Measurements from ENCODE around the gene NINJ1.

NINJ1 gene

DNA sequence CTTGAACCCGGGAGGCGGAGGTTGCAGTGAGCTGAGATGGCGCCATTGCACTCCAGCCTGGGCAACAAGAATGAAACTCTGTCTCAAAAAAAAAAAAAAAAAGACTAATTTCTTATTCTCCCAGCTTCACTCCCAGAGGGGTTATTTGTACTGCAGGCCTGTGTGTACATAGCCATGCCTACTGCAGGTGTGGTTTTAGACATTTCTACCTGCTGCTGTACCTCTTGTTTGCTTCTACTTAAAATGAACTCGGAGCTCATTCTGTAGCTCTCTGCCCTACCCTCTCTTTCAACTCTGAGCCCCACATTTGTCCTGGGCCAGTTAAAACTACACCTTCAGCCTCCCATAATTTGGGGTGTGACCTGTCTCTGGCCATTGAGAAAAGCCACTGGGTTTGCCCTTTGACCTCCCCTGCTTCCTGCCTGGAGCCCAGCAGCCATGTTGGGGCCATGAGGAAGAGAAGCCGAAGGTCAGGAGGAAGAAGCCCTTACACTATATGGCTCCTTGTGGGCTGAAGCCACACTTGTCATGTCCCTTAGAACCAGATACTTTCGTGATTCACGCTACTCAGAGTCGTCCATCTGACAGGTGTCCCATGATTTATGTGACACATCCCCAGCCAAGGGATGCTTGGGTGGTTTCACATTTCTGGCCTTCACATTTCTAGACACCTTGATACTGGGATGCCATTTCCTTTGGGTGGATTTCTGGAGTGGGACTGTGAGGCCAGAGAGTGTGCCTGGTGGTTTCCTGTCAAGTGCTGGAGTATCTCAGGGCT lies 47.4 kb downstream of the NINJ1 start:
- no peak for DNase-seq (ENCODE audit: low read depth)

DNA sequence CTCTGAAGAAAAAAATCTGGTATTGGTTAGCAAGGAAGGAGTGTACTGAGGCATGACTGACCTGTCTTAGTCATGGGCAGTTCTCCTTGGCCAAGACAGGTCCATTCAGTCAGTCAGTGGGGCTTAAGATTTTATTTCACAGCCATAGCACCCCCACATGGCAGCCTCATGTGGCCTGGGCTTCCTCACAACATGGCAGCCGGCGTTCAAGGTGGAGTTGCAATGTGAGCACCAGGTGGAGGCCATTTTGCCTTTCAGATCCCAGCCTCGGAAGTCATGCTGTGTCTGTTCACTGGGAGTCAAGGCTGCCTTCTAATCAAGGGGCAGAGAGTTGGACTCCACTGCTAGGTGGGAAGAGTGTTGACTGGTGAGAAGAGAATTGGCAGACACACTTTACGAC lies 48.4 kb downstream of the NINJ1 start:
- DNase-seq (ENCODE audit: low read depth) = no peak

DNA sequence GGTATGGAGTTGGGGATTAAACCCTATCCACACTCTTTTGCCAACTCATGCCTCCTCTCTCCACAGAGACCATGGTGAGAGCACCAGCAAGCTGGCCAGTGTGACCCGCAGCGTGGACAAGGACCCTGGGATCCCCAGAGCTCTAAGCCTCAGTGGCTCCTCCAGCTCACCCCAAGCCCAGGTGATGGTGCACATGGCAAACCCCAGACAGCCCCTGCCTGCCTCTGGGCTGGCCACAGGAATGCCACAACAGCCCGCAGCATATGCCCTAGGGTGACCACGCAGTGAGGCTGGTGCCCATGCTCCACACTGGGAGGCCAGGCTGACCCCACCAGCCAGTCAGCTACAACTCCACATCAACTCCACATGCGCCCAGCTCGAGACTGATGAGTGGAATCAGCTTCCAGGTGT lies 49.6 kb downstream of the NINJ1 start:
- no peak for DNase-seq (ENCODE audit: low read depth)

DNA sequence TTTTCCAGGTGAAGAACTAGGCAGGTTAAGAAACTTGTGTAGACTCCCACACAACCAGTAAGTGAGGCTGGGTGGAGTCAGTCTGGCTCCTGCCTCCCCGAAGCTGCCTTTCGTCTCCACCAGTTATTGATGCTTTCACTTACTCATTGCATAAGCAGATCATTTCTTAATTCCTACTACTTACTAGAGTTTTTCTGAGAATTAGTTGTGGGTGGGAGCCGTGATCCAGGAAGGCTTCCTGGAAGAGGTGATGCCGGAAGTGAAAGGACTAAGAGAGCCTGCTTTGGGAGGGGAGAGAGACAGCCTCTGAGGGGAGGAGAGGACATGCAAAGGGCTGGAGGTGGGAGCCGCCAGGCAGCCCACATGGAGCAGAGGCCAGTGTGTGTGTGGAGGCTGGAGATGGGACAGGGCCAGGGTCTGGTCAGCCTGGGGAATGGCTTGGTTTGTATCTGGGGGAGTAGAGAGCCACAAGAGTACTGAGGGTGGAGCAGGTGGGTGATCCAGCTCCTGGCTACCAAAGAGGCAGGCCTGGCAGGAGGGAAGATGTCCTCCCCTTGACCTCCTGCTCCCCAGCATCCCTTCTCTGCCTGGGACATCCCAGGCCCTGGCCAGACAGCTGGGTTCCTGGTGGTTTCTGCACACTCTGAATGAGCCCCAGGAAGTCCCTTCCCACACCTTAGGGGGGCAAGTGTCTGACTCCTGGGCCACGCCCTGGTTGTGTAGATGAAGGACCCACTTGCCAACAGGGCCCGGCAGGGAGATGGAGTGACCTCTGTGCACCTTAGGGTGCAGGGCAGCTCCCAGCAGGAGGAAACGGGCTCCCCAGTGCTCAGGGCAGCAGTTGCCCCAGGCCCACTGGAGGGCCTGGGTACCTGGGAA lies 50.2 kb downstream of the NINJ1 start:
- DNase-seq (ENCODE audit: low read depth) = no peak

DNA sequence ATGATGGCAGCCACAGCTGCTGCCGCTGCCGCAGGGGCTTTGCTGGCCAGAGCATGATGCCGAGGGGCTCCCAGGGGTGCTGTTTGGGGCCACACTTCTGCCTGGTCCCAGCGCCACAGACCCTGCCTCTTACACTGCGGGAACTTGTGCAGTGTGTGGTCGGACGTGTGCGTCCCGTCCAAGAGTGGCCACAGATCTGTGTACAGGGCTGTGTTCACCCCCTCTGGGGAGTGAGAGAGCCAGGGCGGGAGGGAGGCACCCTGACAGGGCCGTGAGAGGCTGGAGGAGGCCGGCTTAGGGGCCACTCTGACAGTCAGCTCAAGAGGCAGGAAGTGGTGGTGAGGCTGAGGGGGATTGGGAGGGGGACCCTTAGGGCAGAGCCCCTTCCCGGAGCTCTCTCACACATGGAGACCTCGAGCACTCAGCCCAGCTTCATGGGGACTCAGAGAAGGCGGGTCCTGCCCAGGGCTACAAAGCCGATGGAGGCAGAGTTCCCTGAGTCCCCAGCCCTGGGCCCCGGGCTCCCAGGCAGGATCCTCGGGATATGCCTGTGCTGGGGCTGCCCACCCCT lies 51.1 kb downstream of the NINJ1 start:
- no peak for DNase-seq (ENCODE audit: low read depth)

DNA sequence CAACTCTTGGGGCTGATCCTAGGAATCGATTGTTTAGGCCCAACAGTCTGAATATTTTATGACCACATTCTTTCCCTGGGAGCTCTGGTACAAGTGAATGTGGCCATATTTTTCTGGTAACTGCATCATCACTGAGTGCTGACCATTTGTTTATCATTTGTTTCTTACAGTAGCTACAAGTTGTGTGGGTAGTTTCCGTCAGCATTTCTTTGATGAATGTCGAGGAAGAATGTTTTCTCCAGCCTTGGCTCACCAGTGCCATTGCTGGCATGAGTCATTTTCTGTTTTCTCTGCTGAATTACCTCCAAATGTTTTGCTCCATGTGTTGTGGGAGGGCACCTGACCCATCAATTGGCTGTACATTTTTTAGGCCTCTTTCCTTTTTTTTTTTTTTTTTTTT lies 52.1 kb downstream of the NINJ1 start:
- no peak for DNase-seq (ENCODE audit: low read depth)

DNA sequence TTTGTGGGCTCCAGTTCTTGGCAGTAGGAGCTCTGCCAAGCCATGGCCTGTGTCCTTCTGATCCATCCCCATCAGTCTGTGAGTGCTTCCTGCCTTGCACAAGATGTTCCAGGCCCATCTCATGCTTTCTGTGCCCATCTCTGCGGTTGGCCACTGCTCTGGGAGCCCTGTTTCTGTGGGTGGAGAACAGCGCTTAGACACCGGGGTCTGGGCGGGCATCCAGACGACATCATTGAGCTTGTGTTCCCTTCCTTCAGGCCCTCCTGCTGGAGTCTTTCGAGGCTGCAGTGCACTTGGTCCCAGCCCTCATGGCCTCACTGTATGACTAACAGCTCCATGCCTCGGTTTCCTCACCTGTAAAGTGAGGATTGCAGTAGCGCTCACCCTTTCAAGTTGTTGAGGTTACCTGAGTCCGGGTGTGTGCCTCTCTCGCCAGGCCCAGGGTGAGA lies 52.9 kb downstream of the NINJ1 start:
- DNase-seq (ENCODE audit: low read depth) = no peak

DNA sequence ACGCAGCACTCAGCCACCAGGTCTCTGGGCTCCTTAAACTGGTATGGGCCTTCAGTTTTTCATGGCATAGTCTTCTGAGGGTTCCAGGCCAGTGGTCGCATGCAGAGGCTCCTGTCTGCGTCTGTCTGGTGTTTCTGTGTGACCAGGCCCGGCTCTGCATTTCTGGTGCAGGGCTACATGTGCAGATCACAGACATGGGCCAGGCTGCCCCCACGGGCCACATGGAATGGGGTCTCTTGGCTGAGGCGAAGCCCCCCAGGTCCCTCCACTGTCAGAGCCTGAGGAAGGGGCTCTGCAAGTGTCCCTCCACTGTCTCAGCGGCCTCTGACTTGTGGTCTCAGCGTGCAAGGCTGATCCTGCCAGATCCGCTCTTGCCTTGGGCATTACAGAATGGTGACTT lies 53.6 kb downstream of the NINJ1 start:
- DNase-seq (ENCODE audit: low read depth) = no peak

DNA sequence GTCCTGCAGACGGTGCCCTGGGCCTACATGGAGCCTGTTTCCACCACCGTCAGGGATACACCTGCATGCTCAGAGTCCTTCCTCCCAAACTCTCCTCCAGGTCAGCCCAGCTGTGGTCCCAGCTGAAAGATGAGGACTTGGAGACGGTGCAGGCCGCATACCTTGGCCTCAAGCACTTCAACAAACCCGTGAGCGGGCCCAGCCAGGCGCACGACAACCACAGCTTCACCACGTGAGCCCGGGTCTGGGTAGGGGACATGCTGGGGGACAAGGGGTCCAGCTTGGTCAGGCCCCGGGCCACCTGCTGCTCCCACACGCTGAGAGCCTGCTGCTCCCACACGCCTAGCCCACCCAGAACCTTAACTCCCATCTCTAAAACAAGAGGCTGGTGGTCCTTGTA lies 54.7 kb downstream of the NINJ1 start:
- DNase-seq (ENCODE audit: low read depth) = no peak

DNA sequence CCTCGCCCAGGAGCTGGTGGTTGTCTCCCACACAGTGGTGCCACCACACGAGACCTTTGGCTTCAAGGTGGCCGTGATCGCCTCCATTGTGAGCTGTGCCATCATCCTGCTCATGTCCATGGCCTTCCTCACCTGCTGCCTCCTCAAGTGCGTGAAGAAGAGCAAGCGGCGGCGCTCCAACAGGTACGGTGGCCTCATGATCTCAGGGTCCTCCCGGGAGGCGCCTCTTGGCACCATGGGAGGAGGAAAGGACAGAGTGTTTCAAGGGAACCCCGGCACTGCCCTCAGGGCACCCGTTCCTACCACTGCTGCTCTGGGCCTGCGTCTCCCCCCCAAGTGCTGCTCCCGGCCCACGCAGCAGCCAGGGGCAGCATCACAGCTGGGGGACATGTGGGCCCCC lies 56.2 kb downstream of the NINJ1 start:
- no peak for DNase-seq (ENCODE audit: low read depth)

DNA sequence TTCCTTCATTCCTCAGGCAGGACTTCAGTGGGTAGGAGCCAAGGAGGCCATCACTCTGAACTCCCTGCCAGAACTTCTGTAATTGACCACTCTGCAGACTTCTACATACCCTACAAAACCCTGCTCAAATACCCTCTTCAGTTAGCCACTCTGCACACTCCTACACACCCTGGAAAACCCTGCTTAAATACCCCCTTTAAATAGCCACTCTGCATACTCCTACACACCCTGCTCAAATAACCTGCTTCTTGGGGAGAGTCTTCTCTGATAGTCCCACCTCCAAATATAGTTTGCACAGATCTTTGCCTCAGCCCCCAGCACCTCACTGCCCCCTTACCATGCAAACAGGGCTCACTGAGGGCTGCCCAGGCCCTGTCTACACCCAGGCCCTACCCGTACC lies 56.7 kb downstream of the NINJ1 start:
- no peak for DNase-seq (ENCODE audit: low read depth)

DNA sequence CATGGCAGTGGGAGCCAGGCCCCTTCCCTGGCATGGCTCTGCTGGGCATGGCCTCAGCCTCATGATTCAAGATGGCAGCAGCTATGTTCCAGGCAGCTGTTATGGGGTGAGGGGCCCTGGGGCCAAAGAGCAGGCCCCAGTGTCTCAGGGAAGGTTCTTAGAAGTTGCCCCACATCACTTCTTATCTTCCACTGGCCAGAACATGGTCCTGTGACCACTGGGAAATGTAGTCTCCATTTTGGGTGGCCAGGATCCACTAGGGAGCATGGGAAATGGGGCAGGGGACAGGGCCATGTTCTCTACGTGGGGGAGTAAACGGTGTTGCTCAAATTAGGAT lies 57.3 kb downstream of the NINJ1 start:
- DNase-seq (ENCODE audit: low read depth) = no peak

DNA sequence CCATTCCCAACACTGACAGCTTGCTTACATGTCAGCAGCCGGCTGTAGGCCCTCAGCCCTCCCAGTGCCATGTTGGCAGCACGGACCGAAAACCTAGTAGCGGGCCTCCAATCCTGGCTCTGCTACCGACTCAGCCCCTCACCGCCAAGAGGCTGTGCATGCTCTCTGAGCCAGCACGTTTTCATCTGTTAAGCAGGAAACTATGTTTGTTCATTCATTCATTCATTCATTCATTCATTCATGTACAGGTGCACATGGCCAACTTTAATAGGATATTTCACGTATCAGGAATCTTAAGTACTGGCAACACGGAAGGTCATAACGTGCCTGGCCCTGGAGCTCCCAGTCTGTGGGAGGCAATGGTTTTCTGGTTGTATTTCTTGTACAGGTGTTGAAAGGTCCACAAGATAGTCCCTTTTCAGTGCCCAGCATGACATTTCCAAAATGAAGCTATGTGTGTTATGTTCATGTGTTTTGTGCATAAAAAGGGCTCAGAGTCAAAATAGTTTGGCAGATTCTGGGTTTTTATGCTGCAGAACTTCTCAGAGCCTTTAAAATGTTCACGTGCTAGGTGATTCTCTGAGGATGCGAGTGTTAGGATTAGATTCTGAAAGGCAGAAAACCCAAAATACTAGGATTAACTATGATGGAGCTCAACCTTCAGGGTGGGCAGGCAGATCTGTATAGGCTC lies 57.8 kb downstream of the NINJ1 start:
- DNase-seq (ENCODE audit: low read depth) = no peak

DNA sequence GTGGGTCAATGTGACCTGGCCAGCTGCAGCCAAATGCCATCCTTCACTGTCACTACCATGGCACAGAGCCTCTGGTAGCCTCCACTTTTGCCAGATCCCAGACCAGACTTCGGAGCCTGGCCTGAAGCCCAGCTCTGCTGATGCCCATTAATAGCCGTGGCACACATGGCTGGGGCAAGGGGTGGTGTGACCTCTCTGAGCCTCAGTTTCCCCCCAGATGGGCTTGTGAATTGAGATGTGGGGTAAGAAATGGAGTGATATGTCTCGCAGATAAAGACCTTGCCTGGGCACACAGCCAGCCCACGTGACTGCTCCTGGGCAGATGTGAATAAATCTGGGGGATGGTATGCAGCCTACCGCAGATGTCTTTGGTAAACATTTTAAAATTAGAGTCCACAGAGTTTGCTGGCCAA lies 61.7 kb downstream of the NINJ1 start:
- no peak for DNase-seq (ENCODE audit: low read depth)
